GM23338 (cell line): ENCODE measurements around the gene MAST4. TPM values are rescaled to one million over a fixed set of nuclear protein-coding genes. Genes with fewer than 3 reads are reported as not detected.

Experiments used
- ATAC-seq: fragments of 200-7000 bp; cut with Tn5 transposase; 3 replicates; pipeline ENCODE4 v1.9.1; 2020
- DNase-seq: peaks from one replicate; pipeline ENCODE4 v3.0.0-alpha.2; 2015; ENCODE audit warnings: low spot score
- H2AFZ ChIP-seq: fragments of 200-600 bp; sonication (generic); 2 replicates; pipeline ENCODE4 v1.8.0; 2016; ENCODE audit warnings: antibody characterized with exemption, mild to moderate bottlenecking, moderate library complexity
- H3F3A ChIP-seq: fragments of 200-600 bp; sonication (generic); replicated peaks from 2 replicates; pipeline ENCODE4 v1.8.0; 2017; ENCODE audit warnings: antibody characterized with exemption, mixed run types, low read depth
- H3K27ac ChIP-seq: fragments of 200-600 bp; sonication (generic); 2 replicates; pipeline ENCODE4 v1.6.1; 2016; ENCODE audit warnings: low read depth
- H3K27me3 ChIP-seq: fragments of 200-600 bp; sonication (generic); 2 replicates; pipeline ENCODE4 v1.8.0; 2016; ENCODE audit warnings: mild to moderate bottlenecking, mixed run types, moderate library complexity; ENCODE audit not compliant: insufficient read depth
- H3K36me3 ChIP-seq: fragments of 200-600 bp; sonication (generic); 2 replicates; pipeline ENCODE4 v1.8.0; 2016; ENCODE audit warnings: mild to moderate bottlenecking; ENCODE audit not compliant: insufficient read depth
- H3K4me1 ChIP-seq: fragments of 200-600 bp; sonication (generic); 2 replicates; pipeline ENCODE4 v1.8.0; 2016; ENCODE audit warnings: mild to moderate bottlenecking, moderate library complexity; ENCODE audit not compliant: insufficient read depth
- H3K4me2 ChIP-seq: fragments of 200-600 bp; sonication (generic); 2 replicates; pipeline ENCODE4 v1.7.1; 2017; ENCODE audit warnings: mixed run types
- H3K4me3 ChIP-seq: fragments of 200-600 bp; sonication (generic); 2 replicates; pipeline ENCODE4 v1.6.1; 2016; ENCODE audit warnings: mixed run types
- H3K79me2 ChIP-seq: fragments of 200-600 bp; sonication (generic); replicated peaks from 2 replicates; pipeline ENCODE4 v1.8.0; 2017; ENCODE audit warnings: mild to moderate bottlenecking; ENCODE audit not compliant: insufficient read depth
- H3K9me2 ChIP-seq: fragments of 200-600 bp; sonication (generic); 2 replicates; pipeline ENCODE4 v1.8.0; 2017; ENCODE audit not compliant: insufficient read depth
- H4K20me1 ChIP-seq: fragments of 200-600 bp; sonication (generic); replicated peaks from 2 replicates; pipeline ENCODE4 v1.8.0; 2017; ENCODE audit warnings: mild to moderate bottlenecking; ENCODE audit not compliant: insufficient read depth
- H3K27ac Mint-ChIP-seq: 2 replicates; pipeline ENCODE4 v1.8.0; 2020; ENCODE audit warnings: inconsistent platforms, mild to moderate bottlenecking, moderate library complexity, mixed read lengths
- H3K27me3 Mint-ChIP-seq: 3 replicates; pipeline ENCODE4 v1.8.0; 2022; ENCODE audit warnings: low read depth, mild to moderate bottlenecking, moderate library complexity, mixed read lengths, inconsistent platforms; ENCODE audit not compliant: insufficient read depth, poor library complexity
- H3K36me3 Mint-ChIP-seq: 3 replicates; pipeline ENCODE4 v1.8.0; 2021; ENCODE audit warnings: low read depth, mild to moderate bottlenecking, inconsistent platforms, moderate library complexity, mixed read lengths
- H3K4me1 Mint-ChIP-seq: 3 replicates; pipeline ENCODE4 v1.8.0; 2020; ENCODE audit warnings: mild to moderate bottlenecking, inconsistent platforms, mixed read lengths
- H3K4me3 Mint-ChIP-seq: 3 replicates; pipeline ENCODE4 v1.8.0; 2021; ENCODE audit warnings: moderate library complexity, mild to moderate bottlenecking, inconsistent platforms, mixed read lengths
- H3K9me3 Mint-ChIP-seq: 3 replicates; pipeline ENCODE4 v1.8.0; 2020; ENCODE audit warnings: moderate library complexity, mild to moderate bottlenecking, inconsistent platforms, mixed read lengths
- CREB1 ChIP-seq: fragments of 250-450 bp; sonication (Bioruptor Pico); IDR thresholded peaks from 2 replicates; pipeline ENCODE4 v1.5.0; 2020; ENCODE audit warnings: low read depth, mild to moderate bottlenecking, moderate library complexity
- CTCF ChIP-seq, 2 experiments: fragments of 200-600 bp in 1 of 2; sonication (generic) in 1 of 2; conservative IDR thresholded peaks; 2 replicates each; pipeline versions ENCODE4 v1.5.1 to v1.6.1; 2016 to 2017; ENCODE audit warnings: antibody characterized with exemption in 2 of 2, low read depth in 2 of 2, mild to moderate bottlenecking in 2 of 2, moderate library complexity in 1 of 2
- ETS1 ChIP-seq: IDR thresholded peaks from 2 replicates; pipeline ENCODE4 v1.6.1; 2016; ENCODE audit warnings: antibody characterized with exemption
- EZH2 ChIP-seq: fragments of 200-600 bp; sonication (generic); IDR thresholded peaks from one replicate; pipeline ENCODE4 v1.8.0; 2017; ENCODE audit warnings: antibody characterized with exemption, mild to moderate bottlenecking, low read depth; ENCODE audit not compliant: unreplicated experiment
- EZH2phosphoT487 ChIP-seq: fragments of 200-600 bp; sonication (generic); IDR thresholded peaks from one replicate; pipeline ENCODE4 v1.8.1; 2018; ENCODE audit warnings: antibody characterized with exemption; ENCODE audit not compliant: unreplicated experiment
- JUNB ChIP-seq: IDR thresholded peaks from one replicate; pipeline ENCODE4 v1.6.1; 2016; ENCODE audit warnings: antibody characterized with exemption; ENCODE audit not compliant: unreplicated experiment
- NANOG ChIP-seq: IDR thresholded peaks from 2 replicates; pipeline ENCODE4 v1.6.1; 2016; ENCODE audit warnings: antibody characterized with exemption, borderline replicate concordance
- POLR2AphosphoS5 ChIP-seq: IDR thresholded peaks from 2 replicates; pipeline ENCODE4 v1.6.1; 2016; ENCODE audit warnings: antibody characterized with exemption, low read depth
- REST ChIP-seq: IDR thresholded peaks from one replicate; pipeline ENCODE4 v1.6.1; 2018; ENCODE audit warnings: antibody characterized with exemption; ENCODE audit not compliant: unreplicated experiment
- STAT1 ChIP-seq: IDR thresholded peaks from one replicate; pipeline ENCODE4 v1.6.1; 2016; ENCODE audit warnings: antibody characterized with exemption; ENCODE audit not compliant: unreplicated experiment
- ZNF114 ChIP-seq: fragments of 250-450 bp; sonication (Bioruptor Pico); IDR thresholded peaks from 2 replicates; pipeline ENCODE4 v1.5.0; 2020; ENCODE audit warnings: mild to moderate bottlenecking, moderate library complexity
- ZNF331 ChIP-seq: fragments of 250-450 bp; sonication (Bioruptor Pico); IDR thresholded peaks from 2 replicates; pipeline ENCODE4 v1.5.0; 2020; ENCODE audit warnings: low read depth, mild to moderate bottlenecking, moderate library complexity
- ZNF462 ChIP-seq: fragments of 250-450 bp; sonication (Bioruptor Pico); IDR thresholded peaks from 2 replicates; pipeline ENCODE4 v1.5.0; 2020; ENCODE audit warnings: mild to moderate bottlenecking, moderate library complexity
- polyA plus RNA-seq: library from polyadenylated mRNA; unstranded; fragments of >200 nt; fragmentation: Nextera tagmentation; extraction: Ambion mirVana; gene quantifications from 2 replicates; pipeline ENCODE4 v1.2.1, GENCODE V29; 2016
- total RNA-seq: library from RNA; depleted of rRNA; stranded (reverse); fragments of >200 nt; shearing (Covaris generic); gene quantifications from 2 replicates; pipeline ENCODE4 v1.2.3, GENCODE V29; 2014

Gene MAST4
- total and polyA plus RNA-seq, 2 experiments from 2014 or later = 3.6 to 8.5 TPM

- H3K27ac ChIP-seq = no peak overlapping the region
- no peak for ATAC-seq
These were observed 425.3 kb downstream of the MAST4 start for GRCh38 chr5:67021521-67021920.

More at GRCh38 chr5:67021521-67021920, 425.3 kb downstream of the MAST4 start:
- Histone ChIP-seq H3F3A (no peaks in the 10 kb centered on the region), H3K79me2 (no peaks in the 10 kb centered on the region; the same call in 1 of the 2 replicates), H2AFZ (no peak overlapping the region), H3K4me3 (no peak overlapping the region), H4K20me1 (no peaks in the 10 kb centered on the region), H3K4me1 (no peaks in the 10 kb centered on the region), H3K27me3 (no peaks in the 10 kb centered on the region), H3K36me3 (no peaks in the 10 kb centered on the region), H3K9me2 (no peaks in the 10 kb centered on the region), H3K4me2 (no peak overlapping the region)
- Mint-ChIP-seq H3K27ac (no peak overlapping the region), H3K36me3 (no peaks in the 10 kb centered on the region), H3K4me3 (no peak overlapping the region), H3K9me3 (no peaks in the 10 kb centered on the region), H3K4me1 (peaks cover 8% of the 10 kb centered on the region; the same call in 2 of the 3 replicates), H3K27me3 (no peaks in the 10 kb centered on the region)
- no peak for DNase-seq
- no peak for TF ChIP-seq NANOG
- no peak for TF ChIP-seq POLR2AphosphoS5
- TF ChIP-seq STAT1 = no peak
- no peak for TF ChIP-seq EZH2
- TF ChIP-seq ZNF331 (CRISPR knock-in tag) = no peak
- no peak for TF ChIP-seq EZH2phosphoT487
- TF ChIP-seq REST = no peak
- no peak for TF ChIP-seq ETS1
- no peak for TF ChIP-seq CTCF (conservative IDR thresholded peaks at IDR 0.05; ENCODE audit: low read depth in 2 of 2)
- no peak for TF ChIP-seq JUNB
- TF ChIP-seq ZNF462 (CRISPR knock-in tag) = no peak
- no peak for TF ChIP-seq ZNF114 (CRISPR knock-in tag)
- TF ChIP-seq CREB1 (CRISPR knock-in tag) = no peak
